DND-41 (cell line): ENCODE results near the gene CD79A.

ENCODE experiments used
- CTCF ChIP-seq: IDR thresholded peaks from 2 replicates; pipeline ENCODE4 v1.5.1; 2012; ENCODE audit warnings: borderline replicate concordance, low read length, moderate library complexity, mild to moderate bottlenecking; ENCODE audit not compliant: poor library complexity, severe bottlenecking; ENCODE audit errors: extremely low read depth
- EZH2 ChIP-seq: IDR thresholded peaks from 3 replicates; pipeline ENCODE4 v1.6.1; 2012; ENCODE audit warnings: borderline replicate concordance, low read depth, mild to moderate bottlenecking, moderate library complexity, low read length, inconsistent platforms; ENCODE audit not compliant: severe bottlenecking

- TF ChIP-seq CTCF, result no peak
- no peak for TF ChIP-seq EZH2
Measured at GRCh38 chr19:41868989-41869300, 8.1 kb upstream of the CD79A start.
